ENCODE measurements around the gene LRRIQ3. TPM values are rescaled to one million over a fixed set of nuclear protein-coding genes. Genes with fewer than 3 reads are reported as not detected.

The LRRIQ3 gene
- total RNA-seq, 1 experiment from 2014 or later = 0.46 TPM

DNA sequence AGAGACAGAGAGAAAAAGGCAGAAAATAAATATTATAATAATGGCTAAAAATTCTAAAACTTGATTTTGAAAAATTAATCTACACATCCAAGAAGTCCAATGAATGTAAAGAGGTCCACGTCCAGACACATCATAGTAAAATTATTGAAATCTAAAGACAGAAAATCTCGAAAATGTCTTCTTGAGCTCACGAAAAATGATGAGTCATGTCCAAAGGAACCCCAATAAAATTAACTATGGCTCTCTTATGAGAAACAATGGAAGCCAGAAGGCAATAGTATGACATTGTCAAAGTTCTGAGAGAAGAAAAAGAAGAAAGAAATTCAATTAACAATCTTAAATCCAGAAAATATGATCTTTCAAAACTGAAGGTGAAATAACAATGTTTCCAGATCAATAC, 84.6 kb downstream of the LRRIQ3 start (continued):
- TF ChIP-seq ZNF263 (CRISPR knock-in tag; IDR thresholded peaks at IDR 0.05; ENCODE audit: low read depth) (no peak), HMGA2 (CRISPR knock-in tag; IDR thresholded peaks at IDR 0.05) (no peak), ESRRA (CRISPR knock-in tag; IDR thresholded peaks at IDR 0.05; ENCODE audit: borderline replicate concordance) (no peak), ETV6 (CRISPR knock-in tag; IDR thresholded peaks at IDR 0.05) (no peak), ZSCAN18 (CRISPR knock-in tag; IDR thresholded peaks at IDR 0.05) (no peak), RORB (CRISPR knock-in tag; IDR thresholded peaks at IDR 0.05) (no peak), ZNF121 (CRISPR knock-in tag; IDR thresholded peaks at IDR 0.05) (no peak), ERG (CRISPR knock-in tag; IDR thresholded peaks at IDR 0.05) (no peak), NFATC4 (CRISPR knock-in tag; IDR thresholded peaks at IDR 0.05) (no peak), NR1H2 (CRISPR knock-in tag; IDR thresholded peaks at IDR 0.05) (no peak), SMAD3 (CRISPR knock-in tag; IDR thresholded peaks at IDR 0.05; ENCODE audit: borderline replicate concordance) (no peak), ZNF671 (CRISPR knock-in tag; IDR thresholded peaks at IDR 0.05) (no peak)
- TF ChIP-seq, protein P1, sequence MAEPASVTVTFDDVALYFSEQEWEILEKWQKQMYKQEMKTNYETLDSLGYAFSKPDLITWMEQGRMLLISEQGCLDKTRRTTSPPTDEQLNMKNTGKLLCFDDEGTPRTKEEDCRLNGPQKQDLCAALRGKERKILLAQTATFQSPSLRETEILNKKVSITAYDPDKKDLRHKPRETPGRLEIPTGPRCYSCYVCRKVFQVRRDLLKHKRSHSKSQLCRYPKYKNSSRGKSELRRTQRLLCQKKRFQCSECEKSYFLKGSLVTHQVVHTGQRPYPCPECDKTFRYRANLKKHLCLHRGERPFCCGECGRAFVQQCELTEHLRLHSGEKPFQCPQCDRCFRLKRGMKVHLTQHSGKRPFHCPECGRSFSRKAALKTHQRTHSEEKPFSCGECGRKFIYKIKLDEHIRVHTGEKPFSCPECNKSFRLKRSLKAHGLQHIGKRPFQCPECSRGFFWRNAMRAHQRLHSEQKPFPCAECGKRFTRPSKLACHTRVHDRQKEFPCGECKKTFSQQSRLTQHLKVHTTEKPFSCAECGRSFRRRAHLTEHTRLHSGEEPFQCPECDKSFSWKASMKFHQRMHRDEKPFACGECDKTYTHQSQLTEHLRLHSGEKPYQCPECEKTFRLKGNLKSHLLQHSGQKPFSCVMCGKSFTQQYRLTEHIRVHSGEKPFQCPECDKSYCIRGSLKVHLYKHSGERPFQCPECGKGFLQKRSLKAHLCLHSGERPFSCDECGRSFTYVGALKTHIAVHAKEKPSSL (CRISPR knock-in tag; conservative IDR thresholded peaks at IDR 0.05) = no peak

DNA sequence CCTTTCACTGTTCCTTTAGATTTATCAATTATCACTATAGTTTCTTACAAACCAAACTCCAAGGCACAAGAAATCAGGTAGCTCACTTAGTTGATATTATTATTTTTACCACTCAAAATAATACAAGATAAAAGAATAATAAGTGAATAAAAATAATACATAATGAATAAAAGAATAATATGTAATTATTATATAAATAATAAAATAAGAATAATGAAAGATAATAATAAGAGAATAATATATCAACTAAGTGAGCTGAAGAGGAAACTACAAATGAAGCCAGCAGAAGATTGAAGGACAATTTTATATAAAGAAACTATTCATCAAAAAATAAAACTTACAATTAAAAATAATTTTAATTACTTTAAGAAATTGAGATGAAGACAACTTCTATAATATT, 90.6 kb downstream of the LRRIQ3 start:
- Mint-ChIP-seq H3K27ac (no peak overlapping the region), H3K9me3 (no peaks in the 10 kb centered on the region), H3K4me1 (no peaks in the 10 kb centered on the region), H3K4me3 (no peak overlapping the region), H3K27me3 (ENCODE audit: low read depth) (no peaks in the 10 kb centered on the region), H3K36me3 (no peaks in the 10 kb centered on the region)
- CTCF ChIA-PET = no interaction called here
- ATAC-seq = no peak
- peak; percentile 93 for TF ChIP-seq HMGA2 (CRISPR knock-in tag; IDR thresholded peaks at IDR 0.05)
- no peak for TF ChIP-seq ZBTB43 (CRISPR knock-in tag; IDR thresholded peaks at IDR 0.05)
- DNase-seq (ENCODE audit: low spot score) = no peak
- POLR2A ChIA-PET = no interaction called here

- peaks cover 17% of the 10 kb centered on the region for H3K36me3 Mint-ChIP-seq
- peaks cover 32% of the 10 kb centered on the region for H3K9me3 Mint-ChIP-seq
- no peak overlapping the region for H3K27ac Mint-ChIP-seq
- TF ChIP-seq, protein P2, sequence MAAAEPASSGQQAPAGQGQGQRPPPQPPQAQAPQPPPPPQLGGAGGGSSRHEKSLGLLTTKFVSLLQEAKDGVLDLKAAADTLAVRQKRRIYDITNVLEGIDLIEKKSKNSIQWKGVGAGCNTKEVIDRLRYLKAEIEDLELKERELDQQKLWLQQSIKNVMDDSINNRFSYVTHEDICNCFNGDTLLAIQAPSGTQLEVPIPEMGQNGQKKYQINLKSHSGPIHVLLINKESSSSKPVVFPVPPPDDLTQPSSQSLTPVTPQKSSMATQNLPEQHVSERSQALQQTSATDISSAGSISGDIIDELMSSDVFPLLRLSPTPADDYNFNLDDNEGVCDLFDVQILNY (CRISPR knock-in tag; IDR thresholded peaks at IDR 0.05) = no peak
- no peak for TF ChIP-seq JAZF1 (CRISPR knock-in tag; IDR thresholded peaks at IDR 0.05)
- no peak for TF ChIP-seq ZNF416 (CRISPR knock-in tag; IDR thresholded peaks at IDR 0.05)
- TF ChIP-seq SMAD3 (CRISPR knock-in tag; IDR thresholded peaks at IDR 0.05; ENCODE audit: borderline replicate concordance) = no peak
- no peak for TF ChIP-seq CBFB (CRISPR knock-in tag; IDR thresholded peaks at IDR 0.05; ENCODE audit: low read depth)
- ChIA-PET POLR2A (no interaction called here), CTCF (no interaction called here)
- ATAC-seq (no peak), DNase-seq (ENCODE audit: low spot score) (no peak)
- no peaks in the 10 kb centered on the region for H3K27me3 Mint-ChIP-seq (ENCODE audit: low read depth)
- H3K4me1 Mint-ChIP-seq = no peaks in the 10 kb centered on the region
- no peak overlapping the region for H3K4me3 Mint-ChIP-seq
Observed at GRCh38 chr1:74091371-74091770, 106.6 kb downstream of the LRRIQ3 start.

Measured in WTC11 (cell line).